HFF-Myc (cell line): Measurements from ENCODE around the gene LAPTM4A.

Experiments used
- DNase-seq: peaks from one replicate; pipeline ENCODE4 v3.0.0-alpha.2; 2011; ENCODE audit warnings: low read depth; ENCODE audit errors: extremely low read depth
- H3K4me3 ChIP-seq: replicated peaks from 2 replicates; pipeline ENCODE4 v1.5.1; 2011; ENCODE audit warnings: low read depth, mild to moderate bottlenecking, control low read depth, low read length
- TF ChIP-seq, protein P1 (sequence below): IDR thresholded peaks from 2 replicates; pipeline ENCODE4 v1.5.1; 2012; ENCODE audit warnings: mild to moderate bottlenecking, low read depth, low read length, control low read depth; ENCODE audit errors: missing control alignments

Gene LAPTM4A

DNA sequence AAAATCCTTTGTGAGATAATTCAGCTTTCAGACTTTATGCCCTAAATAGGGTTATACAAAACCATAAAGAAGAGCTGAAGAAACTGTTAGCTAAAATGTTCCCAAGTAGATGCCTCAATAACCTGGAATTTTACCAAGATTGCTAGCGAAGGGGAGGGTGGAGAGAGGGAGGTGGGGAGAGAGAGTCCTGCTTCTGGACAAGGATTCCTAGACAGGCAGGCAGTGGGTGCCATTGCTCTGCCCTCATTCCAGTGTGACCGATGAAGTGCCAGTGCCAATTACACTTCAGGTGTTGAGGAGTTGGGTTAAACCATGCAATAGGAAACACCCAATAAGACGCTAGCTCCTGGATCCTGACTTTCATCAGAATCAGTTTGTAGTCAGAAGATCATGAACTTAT, 18.1 kb downstream of the LAPTM4A start:
- DNase-seq, result no peak
- TF ChIP-seq, protein P1, sequence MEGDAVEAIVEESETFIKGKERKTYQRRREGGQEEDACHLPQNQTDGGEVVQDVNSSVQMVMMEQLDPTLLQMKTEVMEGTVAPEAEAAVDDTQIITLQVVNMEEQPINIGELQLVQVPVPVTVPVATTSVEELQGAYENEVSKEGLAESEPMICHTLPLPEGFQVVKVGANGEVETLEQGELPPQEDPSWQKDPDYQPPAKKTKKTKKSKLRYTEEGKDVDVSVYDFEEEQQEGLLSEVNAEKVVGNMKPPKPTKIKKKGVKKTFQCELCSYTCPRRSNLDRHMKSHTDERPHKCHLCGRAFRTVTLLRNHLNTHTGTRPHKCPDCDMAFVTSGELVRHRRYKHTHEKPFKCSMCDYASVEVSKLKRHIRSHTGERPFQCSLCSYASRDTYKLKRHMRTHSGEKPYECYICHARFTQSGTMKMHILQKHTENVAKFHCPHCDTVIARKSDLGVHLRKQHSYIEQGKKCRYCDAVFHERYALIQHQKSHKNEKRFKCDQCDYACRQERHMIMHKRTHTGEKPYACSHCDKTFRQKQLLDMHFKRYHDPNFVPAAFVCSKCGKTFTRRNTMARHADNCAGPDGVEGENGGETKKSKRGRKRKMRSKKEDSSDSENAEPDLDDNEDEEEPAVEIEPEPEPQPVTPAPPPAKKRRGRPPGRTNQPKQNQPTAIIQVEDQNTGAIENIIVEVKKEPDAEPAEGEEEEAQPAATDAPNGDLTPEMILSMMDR, result no peak
- no peak overlapping the region for H3K4me3 ChIP-seq

DNA sequence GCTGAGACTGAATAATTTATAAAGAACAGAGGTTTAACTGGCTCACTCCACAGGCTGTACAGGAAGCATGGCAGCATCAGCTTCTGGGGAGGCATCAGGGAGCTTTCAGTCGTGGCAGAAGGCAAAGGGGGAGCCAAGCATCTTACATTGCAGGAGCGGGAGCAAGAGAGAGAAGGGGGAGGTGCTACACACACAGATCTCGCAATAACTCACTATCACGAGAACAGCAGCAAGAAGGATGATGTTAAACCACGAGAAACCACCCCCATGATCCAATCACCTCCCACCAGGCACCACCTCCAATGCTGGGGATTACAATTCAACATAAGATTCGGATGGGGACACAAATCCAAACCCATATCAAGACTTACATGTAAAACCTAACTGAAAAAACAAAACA, 21.2 kb downstream of the LAPTM4A start:
- DNase-seq, result no peak
- H3K4me3 ChIP-seq, result no peak overlapping the region
- TF ChIP-seq, protein P1, result no peak

DNA sequence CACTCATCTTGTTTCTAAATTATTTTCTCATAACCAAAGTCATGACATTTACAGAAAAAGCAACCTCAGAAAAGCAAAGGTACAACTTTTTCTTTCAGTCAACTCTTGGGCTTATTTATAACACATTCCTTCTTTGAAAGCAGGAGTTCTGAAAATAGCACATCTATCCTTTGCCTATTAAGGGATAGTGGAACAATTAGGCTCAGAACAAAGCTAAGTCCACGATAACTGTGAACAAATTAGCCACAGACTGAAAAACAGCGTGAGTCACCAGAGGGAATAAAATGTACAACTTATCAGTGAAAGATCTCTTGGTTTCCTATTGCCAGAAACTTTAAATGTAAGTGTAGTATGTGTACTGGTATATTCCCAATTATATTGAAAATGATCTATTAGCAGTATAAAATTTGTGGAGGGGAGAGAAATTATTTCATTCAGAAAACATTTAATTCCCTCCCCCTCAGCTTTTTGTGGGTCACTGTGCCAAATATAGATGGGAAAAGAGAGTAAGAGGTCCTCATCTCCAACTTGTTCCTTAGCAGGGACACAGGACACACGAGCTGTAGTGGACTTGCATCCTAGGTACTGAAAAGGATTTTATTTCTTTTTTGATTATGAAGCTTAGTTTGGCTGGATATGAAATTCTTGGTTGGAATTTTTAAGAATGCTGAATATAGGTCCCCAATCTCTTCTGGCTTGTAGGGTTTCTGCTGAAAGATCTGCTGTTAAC, 23.6 kb downstream of the LAPTM4A start:
- TF ChIP-seq, protein P1, result no peak
- no peak for DNase-seq
- no peak overlapping the region for H3K4me3 ChIP-seq

DNA sequence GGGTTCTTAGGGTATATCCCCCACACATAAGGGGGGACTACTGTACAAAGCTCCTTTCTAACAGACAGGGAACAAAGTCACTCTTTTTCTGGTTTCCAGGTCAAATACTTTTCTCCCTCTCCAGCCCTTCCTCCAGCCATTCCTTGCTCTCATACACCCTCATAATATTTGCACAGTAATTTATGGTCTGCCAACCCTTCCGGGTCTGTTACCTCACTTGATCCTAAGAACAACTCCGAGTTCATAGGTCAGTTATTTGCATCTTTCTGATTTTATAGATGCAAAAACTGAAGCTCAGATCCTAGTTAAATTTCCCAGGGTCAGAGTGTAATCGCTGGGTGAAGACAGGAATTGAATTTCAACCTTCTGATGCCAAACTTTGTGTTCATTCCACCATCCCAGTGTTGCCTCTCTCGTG, 24.2 kb downstream of the LAPTM4A start:
- TF ChIP-seq, protein P1, result no peak
- no peak overlapping the region for H3K4me3 ChIP-seq
- no peak for DNase-seq

DNA sequence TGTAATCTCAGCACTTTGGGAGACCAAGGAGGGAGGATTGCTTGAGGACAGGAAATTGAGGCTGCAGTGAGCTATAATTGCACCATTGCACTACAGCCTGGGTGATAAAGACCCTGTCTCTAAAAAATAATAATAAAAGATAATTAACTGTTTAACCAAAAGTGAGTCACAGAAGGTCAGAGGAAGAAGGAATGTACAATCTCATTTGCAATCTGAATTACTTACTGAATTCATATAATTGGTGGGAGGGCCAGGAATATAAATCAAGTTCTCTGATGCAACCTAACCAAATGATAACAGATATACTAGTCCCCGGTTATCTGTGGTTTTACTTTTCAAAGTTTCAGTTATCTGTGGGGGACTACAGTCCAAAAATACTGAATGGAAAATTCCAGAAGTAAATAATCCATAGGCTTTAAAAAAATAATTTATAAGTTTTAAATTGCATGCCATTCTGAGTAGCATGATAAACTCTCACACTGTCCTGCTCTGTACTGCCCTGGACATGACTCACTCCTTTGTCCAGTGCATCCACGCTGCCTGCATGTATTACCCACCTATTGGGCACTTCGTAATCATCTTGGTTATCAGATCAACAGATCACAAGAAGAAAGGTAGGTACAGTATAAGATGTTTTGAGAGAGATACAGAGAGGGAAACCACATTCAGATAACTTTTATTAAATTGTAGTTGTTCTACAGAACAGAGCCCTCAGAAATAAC, 26.2 kb downstream of the LAPTM4A start:
- TF ChIP-seq, protein P1, result no peak
- no peak overlapping the region for H3K4me3 ChIP-seq
- no peak for DNase-seq

DNA sequence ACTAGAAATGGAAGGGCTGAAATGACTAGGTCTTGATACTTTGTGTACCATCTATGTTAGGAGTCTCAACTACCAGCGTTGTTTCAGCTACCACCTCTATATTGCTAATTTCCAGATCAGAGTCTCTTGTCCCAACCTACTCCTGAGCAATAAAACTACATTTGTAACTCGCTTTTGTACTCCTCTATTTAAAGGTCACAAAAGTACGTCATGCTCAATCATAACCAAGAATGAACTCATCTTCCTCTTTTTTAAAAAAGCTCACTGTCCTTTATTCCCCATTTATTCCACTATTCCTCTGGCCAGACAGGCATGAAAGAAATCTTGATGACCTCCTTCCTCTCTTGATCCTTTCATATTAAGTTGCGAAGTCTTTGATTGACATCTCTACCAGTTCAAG, 27.7 kb downstream of the LAPTM4A start:
- H3K4me3 ChIP-seq, result no peak overlapping the region
- DNase-seq, result no peak
- TF ChIP-seq, protein P1, result no peak
